ENCODE measurements around the gene CTPS1. TPM values are rescaled to one million over a fixed set of nuclear protein-coding genes. Genes with fewer than 3 reads are reported as not detected.

Gene CTPS1
- total RNA-seq, 6 experiments from 2014 or later: 89.3 to 125 (median 91.6) TPM

GRCh38 chr1:40954626-40955025, 24.9 kb upstream of the CTPS1 start:
- H3K27me3 Mint-ChIP-seq (ENCODE audit: insufficient read depth): no peaks in the 10 kb centered on the region; the same call in 1 of the 2 replicates
- no peak for TF ChIP-seq CTCF (IDR thresholded peaks at IDR 0.05)
- no peak overlapping the region for H3K27ac Mint-ChIP-seq
- H3K36me3 Mint-ChIP-seq (ENCODE audit: low read depth): no peaks in the 10 kb centered on the region; the same call in 1 of the 2 replicates
- H3K4me1 Mint-ChIP-seq (ENCODE audit: low read depth): peaks cover 18% of the 10 kb centered on the region
- no peaks in the 10 kb centered on the region for H3K9me3 Mint-ChIP-seq
- no peak for DNase-seq
- no peak overlapping the region for H3K4me3 Mint-ChIP-seq

DNA sequence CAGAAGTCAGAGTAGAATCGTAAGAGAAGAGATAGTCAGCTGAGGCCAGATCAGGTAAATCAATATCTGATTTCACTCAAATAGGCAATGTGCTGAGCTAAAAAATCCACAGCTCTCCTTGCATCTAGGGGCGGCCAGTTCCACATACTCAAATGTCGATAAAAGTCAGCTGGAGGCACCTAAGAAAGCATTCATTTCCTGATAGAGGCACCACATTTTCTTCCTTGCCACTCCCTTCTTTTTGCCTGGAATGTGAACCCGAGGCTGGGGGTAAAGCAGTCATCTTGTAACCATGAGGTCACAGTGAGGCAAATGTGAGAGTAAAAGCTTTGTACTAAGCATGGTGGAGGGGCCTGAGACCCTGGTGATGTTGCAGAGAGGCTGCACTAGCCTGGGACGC, 24.2 kb upstream of the CTPS1 start:
- no peak overlapping the region for H3K4me3 Mint-ChIP-seq

DNA sequence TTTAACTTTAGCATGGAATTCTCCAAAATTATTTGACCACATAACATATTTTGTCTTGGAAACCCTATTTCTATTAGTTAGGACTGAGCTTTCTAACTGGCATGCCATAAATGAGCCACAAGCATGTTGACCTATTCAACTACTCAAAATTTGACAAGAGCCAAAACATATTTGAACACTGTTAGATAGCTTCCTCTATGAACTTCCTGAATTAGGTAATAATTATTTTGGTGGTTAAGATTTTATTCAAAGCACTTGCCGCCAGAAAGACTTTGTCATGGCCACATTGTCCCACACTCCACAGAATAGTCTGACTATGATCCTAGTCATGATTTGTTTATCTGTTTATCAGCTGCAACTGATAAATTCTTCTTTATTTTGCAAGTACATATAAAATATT, 23.1 kb upstream of the CTPS1 start:
- Mint-ChIP-seq H3K27ac (no peak overlapping the region), H3K9me3 (no peaks in the 10 kb centered on the region), H3K36me3 (ENCODE audit: low read depth) (no peaks in the 10 kb centered on the region; the same call in 1 of the 2 replicates), H3K4me1 (ENCODE audit: low read depth) (peaks cover 18% of the 10 kb centered on the region), H3K27me3 (ENCODE audit: insufficient read depth) (no peaks in the 10 kb centered on the region; the same call in 1 of the 2 replicates), H3K4me3 (no peak overlapping the region)
- TF ChIP-seq CTCF (IDR thresholded peaks at IDR 0.05): no peak
- DNase-seq: no peak

More for the DNA sequence above, 24.2 kb upstream of the CTPS1 start:
- DNase-seq: no peak
- no peaks in the 10 kb centered on the region; the same call in 1 of the 2 replicates for H3K27me3 Mint-ChIP-seq (ENCODE audit: insufficient read depth)
- no peaks in the 10 kb centered on the region for H3K9me3 Mint-ChIP-seq
- no peaks in the 10 kb centered on the region; the same call in 1 of the 2 replicates for H3K36me3 Mint-ChIP-seq (ENCODE audit: low read depth)
- no peak for TF ChIP-seq CTCF (IDR thresholded peaks at IDR 0.05)
- H3K27ac Mint-ChIP-seq: no peak overlapping the region
- peaks cover 18% of the 10 kb centered on the region for H3K4me1 Mint-ChIP-seq (ENCODE audit: low read depth)

GRCh38 chr1:40958210-40958609, 21.3 kb upstream of the CTPS1 start:
- DNase-seq: no peak
- no peak overlapping the region for H3K27ac Mint-ChIP-seq
- no peak for TF ChIP-seq CTCF (IDR thresholded peaks at IDR 0.05)
- no peaks in the 10 kb centered on the region for H3K9me3 Mint-ChIP-seq
- no peak overlapping the region for H3K4me3 Mint-ChIP-seq
- no peaks in the 10 kb centered on the region; the same call in 1 of the 2 replicates for H3K27me3 Mint-ChIP-seq (ENCODE audit: insufficient read depth)
- H3K4me1 Mint-ChIP-seq (ENCODE audit: low read depth): peaks cover 9% of the 10 kb centered on the region
- no peaks in the 10 kb centered on the region; the same call in 1 of the 2 replicates for H3K36me3 Mint-ChIP-seq (ENCODE audit: low read depth)

- Mint-ChIP-seq H3K27me3 (ENCODE audit: insufficient read depth) (peaks cover under 1% of the 10 kb centered on the region; the same call in 1 of the 2 replicates), H3K27ac (peak overlapping the region; percentile 62), H3K4me1 (ENCODE audit: low read depth) (peaks cover 50% of the 10 kb centered on the region), H3K36me3 (ENCODE audit: low read depth) (no peaks in the 10 kb centered on the region), H3K4me3 (no peak overlapping the region), H3K9me3 (no peaks in the 10 kb centered on the region)
- no peak for TF ChIP-seq CTCF (IDR thresholded peaks at IDR 0.05)
- no peak for DNase-seq
These were observed 14.0 kb upstream of the CTPS1 start for GRCh38 chr1:40965531-40965930.

GRCh38 chr1:40966417-40966816, 13.1 kb upstream of the CTPS1 start:
- no peaks in the 10 kb centered on the region for H3K36me3 Mint-ChIP-seq (ENCODE audit: low read depth)
- H3K4me1 Mint-ChIP-seq (ENCODE audit: low read depth): peaks cover 53% of the 10 kb centered on the region
- H3K4me3 Mint-ChIP-seq: no peak overlapping the region
- no peak for TF ChIP-seq CTCF (IDR thresholded peaks at IDR 0.05)
- H3K27me3 Mint-ChIP-seq (ENCODE audit: insufficient read depth): peaks cover 1% of the 10 kb centered on the region; the same call in 1 of the 2 replicates
- no peaks in the 10 kb centered on the region for H3K9me3 Mint-ChIP-seq
- no peak for DNase-seq
- peak overlapping the region; percentile 62 for H3K27ac Mint-ChIP-seq
